PFSK-1 (cell line): ENCODE measurements around the gene C1QA.

ENCODE experiments used
- FOXP2 ChIP-seq: optimal IDR thresholded peaks from 2 replicates; pipeline ENCODE3; 2011; ENCODE audit warnings: borderline replicate concordance, control low read depth, inconsistent platforms; ENCODE audit not compliant: insufficient read depth; ENCODE audit errors: extremely low read length, extremely low read depth
- POLR2AphosphoS5 ChIP-seq: IDR thresholded peaks from 2 replicates; pipeline ENCODE4 v1.6.1; 2012; ENCODE audit warnings: low read depth, mild to moderate bottlenecking, control low read depth, low read length, moderate library complexity
- REST ChIP-seq, 2 experiments: IDR thresholded peaks; 2 replicates each; pipeline versions ENCODE4 v1.6.1 to v1.8.0; 2011 to 2012; ENCODE audit warnings: low read depth in 2 of 2, low read length in 2 of 2, control low read depth in 1 of 2, inconsistent platforms in 1 of 2, mild to moderate bottlenecking in 1 of 2, moderate library complexity in 1 of 2; ENCODE audit not compliant: insufficient read depth in 1 of 2
- SIN3A ChIP-seq: IDR thresholded peaks from 2 replicates; pipeline ENCODE4 v1.6.1; 2012; ENCODE audit warnings: mild to moderate bottlenecking, low read length, moderate library complexity, borderline replicate concordance; ENCODE audit not compliant: insufficient read depth
- TAF1 ChIP-seq: IDR thresholded peaks from 2 replicates; pipeline ENCODE4 v1.6.1; 2012; ENCODE audit warnings: low read length, control low read depth, borderline replicate concordance; ENCODE audit not compliant: insufficient read depth

Gene C1QA

GRCh38 chr1:22646384-22646783 lies 10.0 kb downstream of the C1QA start:
- no peak for TF ChIP-seq SIN3A

- TF ChIP-seq POLR2AphosphoS5: no peak
- TF ChIP-seq FOXP2: no peak
- no peak for TF ChIP-seq REST (IDR thresholded peaks at IDR 0.05; ENCODE audit: insufficient read depth in 1 of 2, low read depth in 2 of 2, low read length in 2 of 2)
- no peak for TF ChIP-seq SIN3A
- no peak for TF ChIP-seq TAF1
Measured at GRCh38 chr1:22650089-22650693, 13.8 kb downstream of the C1QA start.

GRCh38 chr1:22651941-22652856 lies 15.8 kb downstream of the C1QA start:
- TF ChIP-seq POLR2AphosphoS5 (no peak), REST (IDR thresholded peaks at IDR 0.05; ENCODE audit: insufficient read depth in 1 of 2, low read depth in 2 of 2, low read length in 2 of 2) (no peak), SIN3A (no peak)

GRCh38 chr1:22652881-22653316 lies 16.5 kb downstream of the C1QA start, which contains the start of gene C1QB:
Gene C1QB, plus strand, starts transcription at chr1:22653236. Its CDS starts 6,227 bp downstream, at chr1:22659463.
- TF ChIP-seq SIN3A (no peak), REST (IDR thresholded peaks at IDR 0.05; ENCODE audit: insufficient read depth in 1 of 2, low read depth in 2 of 2, low read length in 2 of 2) (no peak), TAF1 (no peak), FOXP2 (no peak), POLR2AphosphoS5 (no peak)

GRCh38 chr1:22654692-22655091 lies 18.3 kb downstream of the C1QA start:
- TF ChIP-seq REST (IDR thresholded peaks at IDR 0.05; ENCODE audit: insufficient read depth in 1 of 2, low read depth in 2 of 2, low read length in 2 of 2): no peak
- no peak for TF ChIP-seq SIN3A
- no peak for TF ChIP-seq FOXP2
- TF ChIP-seq TAF1: no peak
- TF ChIP-seq POLR2AphosphoS5: no peak
